HUES6 (cell line): ENCODE results near the gene SLBP.

Source experiments
- H3K27ac ChIP-seq: 2 replicates; pipeline ENCODE4 v1.7.0; 2013; ENCODE audit warnings: low read depth, mild to moderate bottlenecking, low read length, inconsistent platforms
- H3K27me3 ChIP-seq: 2 replicates; pipeline ENCODE4 v1.6.1; 2013; ENCODE audit warnings: low read length; ENCODE audit not compliant: control insufficient read depth, insufficient read depth
- H3K36me3 ChIP-seq: 2 replicates; pipeline ENCODE4 v1.6.1; 2013; ENCODE audit warnings: low read length; ENCODE audit not compliant: control insufficient read depth, insufficient read depth
- H3K4me1 ChIP-seq: 2 replicates; pipeline ENCODE4 v1.6.1; 2013; ENCODE audit warnings: low read length; ENCODE audit not compliant: control insufficient read depth, insufficient read depth
- H3K4me3 ChIP-seq: 2 replicates; pipeline ENCODE4 v1.5.1; 2013; ENCODE audit warnings: low read depth, low read length
- H3K9ac ChIP-seq: one replicate; pipeline ENCODE4 v1.6.1; 2013; ENCODE audit warnings: mild to moderate bottlenecking, low read length
- H3K9me3 ChIP-seq: 2 replicates; pipeline ENCODE4 v1.6.1; 2013; ENCODE audit warnings: low read depth, low read length; ENCODE audit not compliant: control insufficient read depth, insufficient read depth

The SLBP gene

GRCh38 chr4:1738410-1738809 lies 26.3 kb upstream of the SLBP start:
- no peak overlapping the region for H3K9ac ChIP-seq
- no peak overlapping the region for H3K4me3 ChIP-seq
- no peak overlapping the region for H3K27ac ChIP-seq
- H3K36me3 ChIP-seq, result peaks cover 97% of the 10 kb centered on the region
- no peaks in the 10 kb centered on the region for H3K27me3 ChIP-seq
- H3K4me1 ChIP-seq, result no peaks in the 10 kb centered on the region
- H3K9me3 ChIP-seq, result peaks cover 17% of the 10 kb centered on the region

DNA sequence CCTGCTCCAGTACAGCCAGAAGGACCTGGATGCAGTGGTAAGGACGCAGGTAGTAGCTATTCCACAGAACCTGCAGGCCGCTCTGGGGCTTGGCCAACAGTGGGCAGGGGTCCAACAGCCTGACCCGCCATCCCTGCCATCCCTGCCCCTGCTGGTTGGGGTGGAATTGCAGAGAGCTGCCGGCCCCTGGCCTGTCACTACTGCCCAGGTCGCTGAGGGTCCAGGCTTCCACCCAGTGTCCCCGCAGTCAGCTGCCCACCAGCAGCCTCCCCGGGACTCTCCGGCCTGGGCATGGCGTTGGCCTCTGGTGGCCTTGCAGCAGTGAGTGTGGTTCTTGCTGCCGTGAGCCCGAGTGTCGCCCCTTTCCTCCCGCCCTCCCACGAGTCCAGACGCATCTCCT lies 25.5 kb upstream of the SLBP start:
- Histone ChIP-seq H3K4me3 (no peak overlapping the region), H3K27me3 (no peaks in the 10 kb centered on the region), H3K36me3 (peaks cover 100% of the 10 kb centered on the region), H3K9me3 (peaks cover 17% of the 10 kb centered on the region), H3K27ac (no peak overlapping the region), H3K9ac (no peak overlapping the region), H3K4me1 (no peaks in the 10 kb centered on the region)

DNA sequence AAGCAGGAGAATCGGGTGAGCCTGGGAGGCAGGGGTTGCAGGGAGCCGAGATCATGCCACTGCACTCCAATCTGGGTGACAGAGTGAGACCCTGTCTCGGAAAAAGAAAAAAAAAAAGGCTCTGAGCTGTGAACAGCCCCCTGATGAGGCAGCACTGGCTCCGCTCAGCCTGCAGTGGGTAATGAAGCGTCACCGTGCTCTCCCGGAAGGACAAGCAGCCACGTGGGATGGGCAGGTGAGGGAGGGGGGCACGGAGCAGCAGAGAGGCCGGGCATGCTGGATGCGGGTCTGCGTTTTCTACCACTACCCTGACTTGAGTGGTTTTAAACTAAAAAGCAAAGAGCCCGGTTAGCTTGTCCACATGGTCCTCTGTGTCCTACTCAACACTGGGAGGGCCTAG lies 24.7 kb upstream of the SLBP start:
- Histone ChIP-seq H3K27ac (no peak overlapping the region), H3K9me3 (peaks cover 17% of the 10 kb centered on the region), H3K4me3 (no peak overlapping the region), H3K27me3 (no peaks in the 10 kb centered on the region), H3K36me3 (peaks cover 98% of the 10 kb centered on the region), H3K9ac (no peak overlapping the region), H3K4me1 (no peaks in the 10 kb centered on the region)

GRCh38 chr4:1735215-1735614 lies 23.1 kb upstream of the SLBP start:
- peaks cover 17% of the 10 kb centered on the region for H3K9me3 ChIP-seq
- H3K4me3 ChIP-seq, result no peak overlapping the region
- no peaks in the 10 kb centered on the region for H3K4me1 ChIP-seq
- no peak overlapping the region for H3K27ac ChIP-seq
- no peak overlapping the region for H3K9ac ChIP-seq
- H3K27me3 ChIP-seq, result no peaks in the 10 kb centered on the region
- peaks cover 98% of the 10 kb centered on the region for H3K36me3 ChIP-seq

- Histone ChIP-seq H3K4me1 (no peaks in the 10 kb centered on the region), H3K4me3 (no peak overlapping the region), H3K27me3 (no peaks in the 10 kb centered on the region), H3K36me3 (peaks cover 97% of the 10 kb centered on the region), H3K9ac (no peak overlapping the region), H3K27ac (no peak overlapping the region), H3K9me3 (peaks cover 11% of the 10 kb centered on the region)
These were observed 20.8 kb upstream of the SLBP start for GRCh38 chr4:1732911-1733310.

GRCh38 chr4:1731180-1731579 lies 19.1 kb upstream of the SLBP start:
- Histone ChIP-seq H3K4me1 (no peaks in the 10 kb centered on the region), H3K4me3 (no peak overlapping the region), H3K9ac (no peak overlapping the region), H3K27ac (no peak overlapping the region), H3K9me3 (no peaks in the 10 kb centered on the region), H3K36me3 (peaks cover 96% of the 10 kb centered on the region), H3K27me3 (no peaks in the 10 kb centered on the region)

GRCh38 chr4:1730532-1731135 lies 18.5 kb upstream of the SLBP start:
- no peak overlapping the region for H3K27ac ChIP-seq
- no peaks in the 10 kb centered on the region for H3K27me3 ChIP-seq
- no peak overlapping the region for H3K9ac ChIP-seq
- H3K4me1 ChIP-seq, result no peaks in the 10 kb centered on the region; the same call in 1 of the 2 replicates
- no peak overlapping the region for H3K4me3 ChIP-seq
- H3K36me3 ChIP-seq, result peaks cover 96% of the 10 kb centered on the region
- H3K9me3 ChIP-seq, result no peaks in the 10 kb centered on the region

- no peak overlapping the region for H3K4me3 ChIP-seq
- no peaks in the 10 kb centered on the region; the same call in 1 of the 2 replicates for H3K4me1 ChIP-seq
- H3K9me3 ChIP-seq, result no peaks in the 10 kb centered on the region
- H3K36me3 ChIP-seq, result peaks cover 95% of the 10 kb centered on the region
- H3K9ac ChIP-seq, result no peak overlapping the region
- H3K27me3 ChIP-seq, result no peaks in the 10 kb centered on the region
- H3K27ac ChIP-seq, result no peak overlapping the region
These were observed 16.2 kb upstream of the SLBP start for GRCh38 chr4:1728061-1728980.

DNA sequence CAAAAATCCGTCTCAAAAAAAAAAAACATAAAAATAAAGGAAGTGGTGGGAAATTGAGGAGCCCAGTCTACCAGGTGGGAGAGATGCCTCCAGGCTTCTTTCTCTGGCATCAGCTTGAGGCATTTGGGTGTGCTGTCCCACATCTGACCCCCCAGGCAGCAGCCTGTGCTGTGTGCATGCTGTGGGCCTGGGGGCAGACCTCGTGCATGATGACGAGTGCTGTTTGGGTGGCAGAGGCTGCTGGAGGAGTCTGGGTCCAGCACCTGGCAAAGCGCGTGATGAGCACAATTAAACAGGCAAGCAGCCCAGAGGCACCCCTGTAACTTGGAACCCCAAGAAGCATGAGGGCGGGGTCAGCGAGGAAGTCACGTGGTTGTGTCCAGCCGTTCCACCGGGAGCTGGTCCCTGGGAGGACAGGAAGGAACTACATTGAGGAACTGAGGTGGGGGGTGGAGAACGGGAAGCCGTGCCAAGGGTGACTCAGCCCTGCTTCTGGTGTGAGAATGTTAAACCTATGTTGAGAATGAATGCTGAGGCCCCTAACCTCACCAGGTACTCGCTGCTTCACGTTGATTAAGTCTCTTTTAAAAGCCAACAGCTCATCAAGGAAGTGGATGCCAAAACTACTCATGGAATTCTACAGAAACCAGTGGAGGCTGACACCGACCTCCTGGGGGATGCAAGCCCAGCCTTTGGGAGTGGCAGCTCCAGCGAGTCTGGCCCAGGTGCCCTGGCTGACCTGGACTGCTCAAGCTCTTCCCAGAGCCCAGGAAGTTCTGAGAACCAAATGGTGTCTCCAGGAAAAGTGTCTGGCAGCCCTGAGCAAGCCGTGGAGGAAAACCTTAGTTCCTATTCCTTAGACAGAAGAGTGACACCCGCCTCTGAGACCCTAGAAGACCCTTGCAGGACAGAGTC lies 15.3 kb upstream of the SLBP start:
- H3K27ac ChIP-seq, result no peak overlapping the region

GRCh38 chr4:1726146-1726934 lies 14.2 kb upstream of the SLBP start:
- peaks cover 81% of the 10 kb centered on the region for H3K36me3 ChIP-seq
- no peak overlapping the region for H3K9ac ChIP-seq
- H3K4me3 ChIP-seq, result no peak overlapping the region
- no peaks in the 10 kb centered on the region for H3K9me3 ChIP-seq
- peaks cover 6% of the 10 kb centered on the region for H3K4me1 ChIP-seq
- H3K27me3 ChIP-seq, result no peaks in the 10 kb centered on the region
- no peak overlapping the region for H3K27ac ChIP-seq

More for the DNA sequence above, 15.3 kb upstream of the SLBP start:
- H3K4me3 ChIP-seq, result no peak overlapping the region
- no peaks in the 10 kb centered on the region for H3K27me3 ChIP-seq
- H3K36me3 ChIP-seq, result peaks cover 90% of the 10 kb centered on the region
- H3K9ac ChIP-seq, result no peak overlapping the region
- H3K4me1 ChIP-seq, result peaks cover 5% of the 10 kb centered on the region
- no peaks in the 10 kb centered on the region for H3K9me3 ChIP-seq
